ENCODE results near the gene EFNA4. TPM values are rescaled to one million over a fixed set of nuclear protein-coding genes. Genes with fewer than 3 reads are reported as not detected.

The EFNA4 gene
- total and polyA plus RNA-seq, 11 donors = 1.1 to 4.8 (median 2.2) TPM

DNA sequence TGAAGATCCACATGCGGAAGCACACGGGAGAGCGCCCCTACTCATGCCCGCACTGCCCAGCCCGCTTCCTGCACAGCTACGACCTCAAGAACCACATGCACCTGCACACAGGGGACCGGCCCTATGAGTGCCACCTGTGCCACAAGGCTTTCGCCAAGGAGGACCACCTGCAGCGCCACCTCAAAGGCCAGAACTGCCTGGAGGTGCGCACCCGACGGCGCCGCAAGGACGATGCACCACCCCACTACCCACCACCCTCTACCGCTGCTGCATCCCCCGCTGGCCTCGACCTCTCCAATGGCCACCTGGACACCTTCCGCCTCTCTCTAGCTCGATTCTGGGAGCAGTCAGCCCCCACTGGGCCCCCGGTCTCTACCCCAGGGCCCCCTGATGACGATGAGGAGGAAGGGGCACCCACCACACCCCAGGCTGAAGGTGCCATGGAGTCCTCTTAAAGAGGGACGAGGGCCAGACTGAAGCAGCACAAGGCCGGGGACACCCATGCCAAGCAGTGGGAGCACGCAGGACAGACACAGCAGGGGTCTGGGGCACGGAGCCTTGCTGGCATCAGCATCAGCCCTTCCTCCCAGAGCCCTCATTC is 47.2 kb upstream of the EFNA4 start:
- TF ChIP-seq, protein P1, sequence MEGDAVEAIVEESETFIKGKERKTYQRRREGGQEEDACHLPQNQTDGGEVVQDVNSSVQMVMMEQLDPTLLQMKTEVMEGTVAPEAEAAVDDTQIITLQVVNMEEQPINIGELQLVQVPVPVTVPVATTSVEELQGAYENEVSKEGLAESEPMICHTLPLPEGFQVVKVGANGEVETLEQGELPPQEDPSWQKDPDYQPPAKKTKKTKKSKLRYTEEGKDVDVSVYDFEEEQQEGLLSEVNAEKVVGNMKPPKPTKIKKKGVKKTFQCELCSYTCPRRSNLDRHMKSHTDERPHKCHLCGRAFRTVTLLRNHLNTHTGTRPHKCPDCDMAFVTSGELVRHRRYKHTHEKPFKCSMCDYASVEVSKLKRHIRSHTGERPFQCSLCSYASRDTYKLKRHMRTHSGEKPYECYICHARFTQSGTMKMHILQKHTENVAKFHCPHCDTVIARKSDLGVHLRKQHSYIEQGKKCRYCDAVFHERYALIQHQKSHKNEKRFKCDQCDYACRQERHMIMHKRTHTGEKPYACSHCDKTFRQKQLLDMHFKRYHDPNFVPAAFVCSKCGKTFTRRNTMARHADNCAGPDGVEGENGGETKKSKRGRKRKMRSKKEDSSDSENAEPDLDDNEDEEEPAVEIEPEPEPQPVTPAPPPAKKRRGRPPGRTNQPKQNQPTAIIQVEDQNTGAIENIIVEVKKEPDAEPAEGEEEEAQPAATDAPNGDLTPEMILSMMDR (IDR thresholded peaks at IDR 0.05) = no peak
- TF ChIP-seq POLR2A (IDR thresholded peaks at IDR 0.05) = no peak
- no peak for ATAC-seq
- intact Hi-C loops (cut with DNase I) = loop anchor here in 5 of 10 donors (2.0 to 5.0 kb wide), 8 partner anchors 14 to 59 kb away; partner anchors contain the start of genes ADAM15 (in 2 of the 5), PYGO2 (in 2 of the 5), CKS1B (in 1 of the 5) and PBXIP1 (in 1 of the 5)
- no peak overlapping the region for H3K4me3 ChIP-seq
- H3K9me3 ChIP-seq = no peaks in the 10 kb centered on the region
- WGBS, 4 donors = 81 to 91% (median 88%) methylated on average over 24 to 26 of the region's 26 CpGs
- peaks cover 8 to 54% (median 29%) of the 10 kb centered on the region in 12 donors for H3K4me1 ChIP-seq
- DNase-seq = peak in 1 of 5 donors; percentile 61
- peak overlapping the region; percentile 63 to 91 (median 84) for H3K27ac ChIP-seq
- H3K27me3 ChIP-seq = no peaks in the 10 kb centered on the region
- H3K36me3 ChIP-seq = peaks cover 0 to 25% (median 17%) of the 10 kb centered on the region in 9 donors

DNA sequence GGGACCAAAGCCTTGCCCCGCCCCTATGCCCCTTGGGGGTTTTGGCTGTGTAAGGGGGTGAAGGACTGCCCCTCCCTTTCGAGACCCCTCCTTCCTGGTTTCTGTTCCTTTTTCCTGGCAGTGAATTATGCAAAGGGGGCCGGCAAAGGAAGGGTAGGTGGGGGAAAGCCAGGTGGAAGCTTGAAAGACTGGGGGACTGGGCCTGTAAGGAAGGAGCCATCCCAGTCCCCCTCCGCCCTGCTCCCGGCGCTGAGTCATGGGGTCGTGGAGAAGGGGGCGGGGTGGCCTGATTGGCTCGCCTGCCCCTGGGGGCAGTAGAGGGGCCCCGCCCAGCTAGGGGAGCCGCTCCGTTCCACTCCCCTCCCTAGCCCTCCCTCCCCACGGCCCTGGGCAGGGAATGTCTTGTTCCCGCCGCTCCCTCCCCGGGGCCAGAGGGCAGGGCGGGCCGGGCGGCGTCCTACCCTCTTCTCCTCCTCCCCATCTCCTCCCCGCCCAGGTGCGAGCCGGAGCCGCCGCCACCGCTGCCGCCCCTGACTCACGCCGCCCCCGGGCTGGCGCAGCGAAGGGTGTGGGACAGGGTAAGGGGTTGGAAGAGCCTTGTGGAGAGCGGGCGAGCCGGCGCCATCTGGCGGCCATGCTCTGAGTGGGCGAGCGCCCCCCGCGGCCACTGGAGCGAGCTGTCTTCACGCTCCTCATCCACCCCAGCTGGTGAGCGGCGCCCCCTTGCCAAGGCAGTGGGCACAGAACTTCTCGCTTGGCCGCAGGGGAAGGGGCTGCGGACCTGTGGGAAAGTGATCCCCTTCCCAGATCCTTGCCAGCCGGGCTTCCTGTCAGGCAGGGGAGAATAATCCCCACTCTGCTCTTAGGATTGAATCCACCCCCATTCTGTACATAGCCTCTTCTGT is 46.2 kb upstream of the EFNA4 start:
- no peaks in the 10 kb centered on the region for H3K9me3 ChIP-seq
- DNase-seq (peak; percentile 86 to 94 (median 91)), ATAC-seq (peak; percentile 85 to 94 (median 90))
- peaks cover 5 to 44% (median 24%) of the 10 kb centered on the region in 12 donors for H3K4me1 ChIP-seq
- intact Hi-C loops (cut with DNase I) = loop anchor here in 5 of 10 donors (2.0 to 5.0 kb wide), 8 partner anchors 14 to 60 kb away; partner anchors contain the start of genes ADAM15 (in 2 of the 5), PYGO2 (in 2 of the 5), CKS1B (in 1 of the 5) and PBXIP1 (in 1 of the 5)
- H3K4me3 ChIP-seq = peak overlapping the region; percentile 1 to 69 (median 56)
- TF ChIP-seq POLR2A (IDR thresholded peaks at IDR 0.05) = peak in 1 of 2 donors; percentile 52
- TF ChIP-seq, protein P1 (IDR thresholded peaks at IDR 0.05) = peak; percentile 97 to 100 (median 98)
- H3K27me3 ChIP-seq = no peaks in the 10 kb centered on the region
- peaks cover 0 to 25% (median 17%) of the 10 kb centered on the region in 9 donors for H3K36me3 ChIP-seq
- peak overlapping the region; percentile 63 to 91 (median 84) for H3K27ac ChIP-seq
- WGBS, 4 donors = 4 to 6% (median 5%) methylated on average over 29 to 49 of the region's 49 CpGs

- DNase-seq (no peak), ATAC-seq (peak in 1 of 4 donors; percentile 1)
- H3K4me1 ChIP-seq = peaks cover 5 to 43% (median 18%) of the 10 kb centered on the region in 12 donors
- H3K27me3 ChIP-seq = no peaks in the 10 kb centered on the region
- WGBS, 4 donors = 55 to 58% (median 57%) methylated on average over 6 of the region's 6 CpGs
- intact Hi-C loops (cut with DNase I) = loop anchor here in 5 of 10 donors (2.0 to 5.0 kb wide), 8 partner anchors 15 to 61 kb away; partner anchors contain the start of genes ADAM15 (in 2 of the 5), PYGO2 (in 2 of the 5), CKS1B (in 1 of the 5) and PBXIP1 (in 1 of the 5)
- H3K9me3 ChIP-seq = no peaks in the 10 kb centered on the region
- H3K4me3 ChIP-seq = peak overlapping the region in 10 of 12 donors; percentile 44 to 69 (median 60)
- TF ChIP-seq POLR2A (IDR thresholded peaks at IDR 0.05) = no peak
- TF ChIP-seq, protein P1 (IDR thresholded peaks at IDR 0.05) = no peak
- H3K27ac ChIP-seq = peak overlapping the region; percentile 63 to 91 (median 84)
- peaks cover 0 to 25% (median 17%) of the 10 kb centered on the region in 9 donors for H3K36me3 ChIP-seq
Observed at GRCh38 chr1:155017946-155018316, 45.6 kb upstream of the EFNA4 start.

Data from heart left ventricle (tissue), 16 donors.